NCI-H2029 (cell line): Measurements from ENCODE around the gene WT1.

ENCODE experiments used
- DNase-seq: peaks from one replicate; lab custom pipeline; 2025; lab: John Stamatoyannopoulos, UW

Gene WT1

DNA sequence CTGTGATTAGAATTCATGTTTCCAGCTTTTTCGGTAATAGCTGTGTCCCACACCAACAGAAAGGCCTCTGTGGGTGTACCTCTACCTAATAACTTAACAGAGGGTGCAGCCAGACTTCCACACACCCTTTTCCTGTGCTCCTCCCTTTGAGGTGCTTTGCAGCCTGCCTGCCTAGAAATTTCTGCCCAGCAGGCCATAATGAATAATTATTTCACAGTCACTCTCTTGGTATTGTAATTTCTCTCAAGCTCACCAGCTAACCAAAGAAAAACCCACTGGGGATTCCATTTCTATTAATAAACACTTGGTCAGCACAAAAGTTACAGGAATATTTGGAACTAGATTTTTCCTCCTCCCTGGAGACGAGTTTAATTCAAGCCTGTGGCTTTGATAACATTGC is 13.3 kb downstream of the WT1 start:
- DNase-seq: no peak

DNA sequence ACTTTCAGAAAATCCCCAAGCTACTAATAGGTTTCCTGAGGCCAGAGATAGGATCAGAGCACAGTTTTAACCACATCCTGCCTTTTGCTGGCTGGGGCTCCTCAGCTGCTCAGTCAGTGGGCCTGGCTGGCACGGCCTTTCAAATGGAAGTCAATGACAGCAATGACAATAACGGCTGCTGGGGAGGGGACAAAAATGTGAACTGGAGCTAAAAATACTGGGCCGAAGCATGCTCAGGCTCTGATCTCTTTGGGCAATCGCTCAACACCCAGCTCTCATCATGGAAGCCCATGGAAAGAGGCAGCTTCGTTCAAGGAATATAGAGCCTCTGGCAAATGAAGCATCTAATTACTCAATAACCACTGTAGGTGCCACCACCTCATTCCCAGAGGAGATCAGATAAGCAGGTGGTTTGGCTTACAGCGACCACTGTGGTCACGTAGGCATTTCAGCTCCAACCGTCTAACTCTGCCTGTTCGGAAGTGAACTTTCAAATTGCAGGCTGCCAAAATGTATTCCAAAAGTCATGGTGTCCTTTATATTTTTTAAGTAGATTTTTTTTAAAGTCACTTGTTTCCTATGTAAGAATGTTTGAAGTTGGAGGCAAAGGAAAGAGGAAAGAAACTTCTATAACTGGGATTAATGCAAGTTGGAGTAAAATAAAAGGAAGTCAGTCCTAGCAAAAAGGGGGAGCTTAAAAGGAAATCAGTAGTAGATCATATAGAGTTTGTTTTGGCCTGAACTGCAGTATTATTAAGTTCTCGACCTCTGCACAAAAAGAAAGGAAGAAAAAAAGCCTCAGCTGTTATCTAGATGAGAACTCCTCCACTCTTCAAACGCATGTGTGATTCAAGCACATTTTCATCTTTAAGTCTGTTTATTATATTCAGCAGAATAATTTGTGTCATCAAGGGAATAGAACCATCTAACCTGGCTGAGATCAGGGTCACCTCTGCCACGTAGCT is 14.1 kb downstream of the WT1 start:
- no peak for DNase-seq

DNA sequence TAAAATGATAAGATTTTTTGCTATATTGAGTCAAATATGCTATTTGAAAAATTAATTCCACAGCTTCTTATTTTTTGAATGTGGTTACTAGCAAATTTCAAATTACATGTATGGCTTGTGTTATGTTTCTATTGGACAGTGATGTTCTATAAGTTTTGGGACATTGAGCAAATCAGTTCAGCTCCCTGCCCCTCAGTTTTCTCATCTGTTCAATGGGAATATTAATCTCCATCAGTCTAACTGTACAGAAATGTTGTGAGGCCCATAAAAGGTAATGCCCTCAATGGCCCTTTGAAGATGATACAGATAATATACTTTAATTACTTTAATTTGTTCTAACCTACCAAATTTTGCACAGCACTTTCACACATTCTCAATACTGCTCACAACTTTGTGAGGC is 15.2 kb downstream of the WT1 start:
- no peak for DNase-seq

DNA sequence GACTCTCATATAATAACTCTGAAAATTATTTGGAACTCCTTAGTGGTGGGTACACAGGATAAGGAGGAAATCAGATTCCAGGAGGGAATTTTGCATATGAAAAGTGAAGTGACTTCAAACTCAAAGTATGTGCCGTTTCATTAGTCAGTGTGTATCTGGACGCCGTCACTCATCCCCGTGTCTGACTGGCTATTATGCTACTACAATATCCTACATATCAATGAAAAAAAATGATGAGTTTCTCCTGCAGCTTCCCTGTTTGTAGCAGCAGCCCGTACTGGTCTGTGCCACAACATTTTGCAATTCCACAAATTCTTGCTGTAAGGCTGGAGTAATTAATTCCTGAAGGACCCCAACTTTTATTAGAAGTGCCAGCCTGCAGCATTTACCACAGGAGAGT is 16.5 kb downstream of the WT1 start:
- DNase-seq: no peak

DNA sequence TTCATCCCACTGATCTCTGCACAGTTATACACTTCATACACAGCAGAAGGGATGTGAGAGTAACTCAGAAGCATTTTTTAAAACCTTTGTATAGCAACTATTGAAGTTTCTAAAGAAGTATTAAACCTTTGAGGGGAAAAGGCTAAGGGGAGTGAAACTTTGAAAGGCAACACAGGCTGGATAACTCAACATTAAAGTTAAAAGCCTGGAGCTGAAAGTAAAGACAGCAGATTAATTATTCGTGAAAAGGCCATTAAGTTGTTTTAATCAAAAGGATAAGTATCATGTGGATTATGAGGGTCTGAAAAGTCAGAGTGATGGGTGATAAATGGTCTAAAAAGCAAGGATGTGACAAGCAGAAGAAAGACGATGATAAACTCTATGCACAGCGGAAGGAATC is 17.5 kb downstream of the WT1 start:
- no peak for DNase-seq

DNA sequence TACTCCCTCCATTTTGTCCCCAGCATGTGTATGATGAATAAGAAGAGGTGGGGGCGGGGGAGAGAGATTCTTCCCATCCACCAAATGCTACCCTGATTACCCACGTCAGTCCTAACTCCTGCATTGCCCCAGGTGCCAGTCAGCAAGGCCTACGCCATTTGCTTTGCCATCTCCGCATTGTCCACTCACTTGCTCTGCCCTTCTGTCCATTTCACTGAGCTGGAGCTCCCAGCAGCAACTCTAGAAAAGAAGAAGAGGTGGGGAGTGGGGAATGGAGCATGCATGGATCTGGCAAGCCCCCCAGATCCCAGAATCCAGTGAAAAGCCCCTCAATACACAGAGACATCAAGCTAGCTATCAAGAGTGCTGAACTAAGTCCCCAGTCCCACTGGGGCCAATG is 19.0 kb downstream of the WT1 start:
- DNase-seq: no peak

DNA sequence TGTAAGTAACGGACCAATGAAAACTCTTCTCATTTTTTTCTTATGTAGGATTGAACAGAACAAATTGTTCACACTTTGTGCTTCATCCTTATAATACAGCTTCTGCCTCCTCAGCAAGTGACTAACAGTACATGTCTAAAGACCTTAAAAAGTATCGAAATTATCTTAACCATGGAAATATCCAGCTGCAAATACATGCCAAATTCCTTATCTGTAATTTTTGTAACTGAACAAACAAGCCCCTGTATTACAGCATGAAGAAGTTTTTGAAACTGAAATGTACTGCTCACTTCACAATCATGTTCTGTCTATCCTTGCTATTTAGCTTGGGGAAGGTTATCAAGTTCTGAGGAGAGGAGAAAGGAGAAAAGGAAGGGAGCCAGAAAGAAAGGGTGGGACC is 20.4 kb downstream of the WT1 start:
- DNase-seq: no peak

DNA sequence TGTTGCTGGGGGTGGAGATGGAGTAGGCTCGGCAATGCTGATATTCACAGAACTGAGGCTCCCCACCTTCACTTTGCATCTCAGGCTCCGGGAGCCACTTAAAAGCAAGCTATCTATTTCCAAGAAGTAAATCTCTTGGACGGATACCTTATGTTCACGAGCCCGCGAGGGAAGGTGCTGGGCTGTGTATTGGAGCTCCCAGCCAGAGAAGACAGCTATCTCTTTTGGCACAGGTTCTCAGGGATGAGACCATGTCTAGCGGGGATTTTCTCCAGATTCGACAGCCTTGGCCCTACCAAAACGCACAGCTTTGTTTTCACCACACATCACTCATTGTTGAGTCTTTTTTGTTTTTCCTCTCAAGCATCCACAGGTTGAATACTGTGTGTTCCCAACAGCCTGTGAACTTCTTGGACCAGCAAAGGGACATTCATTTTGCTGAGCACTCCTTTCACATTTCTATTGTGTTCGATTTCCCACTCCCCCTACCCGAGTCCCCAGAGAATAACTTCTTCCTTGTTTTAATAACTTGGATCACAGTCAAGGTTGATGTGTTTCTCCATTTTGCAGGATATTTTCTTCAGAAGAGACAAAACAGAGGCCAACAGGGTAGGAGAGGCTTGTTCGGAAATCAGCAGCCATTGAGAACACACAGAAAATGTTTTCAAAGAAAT is 23.3 kb downstream of the WT1 start:
- DNase-seq: no peak

DNA sequence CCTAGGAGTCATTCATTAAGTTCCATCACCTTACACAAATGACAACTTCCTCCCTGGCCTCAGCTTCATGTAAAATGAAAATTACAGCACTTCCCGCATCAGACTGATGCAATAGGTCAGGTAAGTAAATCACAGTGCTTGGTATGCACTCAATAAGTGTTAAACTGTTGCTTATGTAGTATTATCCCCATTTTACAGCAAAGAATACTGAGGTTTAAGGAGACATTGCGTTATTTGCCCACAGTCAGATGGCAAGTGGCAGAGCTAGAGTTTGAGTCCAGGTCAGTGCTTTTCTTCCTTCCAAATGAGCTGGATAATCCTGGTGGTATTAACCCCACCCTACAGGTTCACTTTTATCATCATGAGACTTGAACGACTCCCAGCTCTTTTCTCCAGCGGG is 29.7 kb downstream of the WT1 start:
- no peak for DNase-seq

DNA sequence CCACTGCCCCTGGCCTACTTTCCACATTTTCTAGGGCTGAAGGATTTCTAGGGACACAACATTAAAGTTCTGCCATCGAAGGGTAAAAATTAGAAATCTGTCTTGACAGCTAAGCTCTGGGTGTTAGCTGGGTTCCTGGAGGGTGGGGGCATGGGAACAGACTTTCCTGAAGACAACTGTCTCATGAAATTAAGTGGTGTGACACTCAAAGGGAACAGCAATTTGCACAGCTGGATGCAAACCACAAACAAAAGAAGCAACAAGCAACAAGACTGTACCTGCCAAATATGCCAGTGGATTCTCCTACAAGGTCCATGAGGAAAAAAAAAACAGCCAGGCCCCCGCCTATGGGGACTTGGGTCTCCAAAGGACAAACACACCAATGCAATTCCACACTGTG is 32.5 kb downstream of the WT1 start:
- DNase-seq: no peak

DNA sequence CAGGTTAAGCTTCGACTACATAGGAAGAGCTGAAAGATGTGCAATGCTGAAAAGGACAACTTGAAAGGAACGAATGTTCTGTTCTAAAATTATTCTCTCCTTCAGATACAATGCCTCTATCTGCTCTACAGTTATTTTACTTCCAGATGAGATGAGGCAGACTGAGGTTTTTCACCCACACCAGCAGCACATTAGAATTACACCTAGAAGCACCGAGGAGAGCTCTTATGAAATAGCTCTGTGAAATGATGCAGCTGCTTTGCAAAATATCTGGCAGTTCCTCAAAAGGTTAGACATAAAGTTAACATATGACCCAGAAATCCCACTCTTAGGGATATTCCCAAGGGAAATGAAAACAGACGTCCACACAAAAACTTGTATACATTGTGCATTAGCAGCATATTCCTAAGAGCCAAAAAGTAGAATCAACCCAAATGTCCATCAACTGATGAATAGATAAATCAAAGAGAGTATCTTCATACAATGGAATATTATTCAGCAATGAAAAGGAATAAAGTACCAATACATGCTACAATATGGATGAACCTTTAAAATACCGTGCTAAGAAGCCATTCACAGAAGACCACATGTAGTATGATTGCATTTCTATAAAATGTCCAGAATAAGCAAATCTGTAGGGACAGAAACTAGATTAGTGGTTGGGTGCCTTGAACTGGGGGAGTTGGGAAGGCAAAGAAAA is 34.5 kb downstream of the WT1 start:
- no peak for DNase-seq

DNA sequence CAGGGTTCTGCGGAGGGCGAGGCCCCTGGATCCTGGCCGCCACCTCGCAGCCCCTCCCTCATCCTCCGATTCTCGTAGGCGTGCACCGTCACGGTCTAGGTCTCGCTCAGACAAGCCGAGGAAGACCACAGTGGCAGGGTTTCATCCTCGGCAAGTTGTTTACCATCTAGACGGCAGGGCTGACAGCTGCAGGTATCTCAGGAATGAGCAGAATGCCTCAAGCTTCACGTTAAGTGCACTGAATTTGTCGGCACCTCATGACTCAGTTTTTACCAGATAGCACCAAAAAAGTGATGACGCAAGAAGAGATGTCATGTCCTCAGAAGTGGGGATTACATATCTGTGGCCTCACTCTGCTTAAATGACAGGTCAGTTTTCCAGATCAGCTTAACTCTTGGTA is 35.1 kb downstream of the WT1 start:
- DNase-seq: no peak

DNA sequence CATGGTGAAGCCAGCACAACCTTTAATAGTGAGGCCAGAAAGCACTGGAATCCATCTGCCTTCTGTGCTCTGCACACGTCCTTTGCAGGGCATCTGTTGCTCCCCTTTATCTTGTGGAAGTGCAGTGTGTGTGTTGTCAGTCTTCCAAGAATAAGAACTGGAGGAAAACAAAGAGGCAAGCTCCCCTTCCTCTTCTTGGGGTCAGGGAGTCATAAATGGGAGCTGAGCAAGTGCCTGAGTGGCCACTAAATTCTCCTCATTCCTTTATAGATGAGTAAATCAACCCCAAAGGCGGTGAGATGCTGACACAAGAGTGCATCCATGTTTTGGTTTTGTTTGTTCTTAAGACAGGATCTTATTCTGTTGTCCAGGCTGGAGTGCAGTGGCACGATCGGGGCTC is 38.3 kb downstream of the WT1 start:
- DNase-seq: no peak

DNA sequence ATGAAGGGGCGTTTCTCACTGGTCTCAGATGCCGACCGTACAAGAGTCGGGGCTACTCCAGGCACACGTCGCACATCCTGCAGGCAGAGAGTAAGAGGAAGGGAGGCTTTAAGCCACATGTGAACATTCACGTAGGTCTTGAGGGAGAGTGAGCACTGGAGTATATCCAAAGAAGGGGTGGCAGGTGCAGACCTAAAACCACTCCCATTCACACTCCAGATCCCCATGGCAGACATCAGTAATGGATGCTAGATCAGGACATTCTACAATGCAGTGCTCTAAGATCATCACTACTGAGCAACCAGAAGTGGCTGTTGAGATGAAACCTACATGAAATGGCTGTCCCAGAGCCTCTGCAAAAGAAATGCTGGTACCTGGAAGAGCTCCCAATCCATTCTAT is 39.0 kb downstream of the WT1 start:
- no peak for DNase-seq

DNA sequence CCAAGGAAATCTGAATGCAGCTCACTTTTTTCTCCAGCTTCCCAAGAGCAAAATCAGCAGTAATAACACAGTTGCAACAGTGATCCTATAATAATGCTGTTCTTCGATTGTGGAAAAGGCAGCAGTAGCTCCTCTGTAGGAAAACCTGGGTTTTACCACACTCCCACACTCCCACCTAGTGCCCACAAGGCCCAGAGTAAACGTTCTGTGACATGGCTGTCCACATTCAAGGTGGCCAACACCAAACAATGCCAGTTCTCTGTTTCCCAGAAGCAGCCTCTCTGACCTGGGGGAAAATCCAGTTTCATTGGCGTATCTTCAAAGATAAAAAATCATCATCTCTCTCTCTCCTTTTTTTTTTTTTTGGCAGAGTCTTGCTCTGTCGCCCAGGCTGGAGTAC is 40.2 kb downstream of the WT1 start:
- no peak for DNase-seq

DNA sequence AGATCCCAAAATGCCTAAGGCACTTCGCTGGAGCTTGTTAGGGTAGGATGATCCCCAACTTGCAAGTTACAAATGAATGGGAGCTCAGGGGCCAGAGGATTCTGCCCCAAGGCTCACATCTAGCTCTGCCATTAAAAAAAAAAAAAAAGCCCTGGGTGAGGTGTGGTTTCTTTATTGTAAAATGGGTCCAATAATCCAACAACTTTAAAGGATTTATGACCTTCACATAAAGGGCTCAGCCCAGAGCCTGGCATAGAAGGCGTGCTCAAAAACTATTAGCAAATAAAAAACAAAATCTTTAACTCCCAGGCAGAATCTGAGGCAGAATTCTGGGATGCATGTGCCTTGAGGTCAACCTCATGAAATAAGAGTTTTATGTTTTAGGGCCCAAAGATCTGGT is 42.5 kb downstream of the WT1 start:
- no peak for DNase-seq

DNA sequence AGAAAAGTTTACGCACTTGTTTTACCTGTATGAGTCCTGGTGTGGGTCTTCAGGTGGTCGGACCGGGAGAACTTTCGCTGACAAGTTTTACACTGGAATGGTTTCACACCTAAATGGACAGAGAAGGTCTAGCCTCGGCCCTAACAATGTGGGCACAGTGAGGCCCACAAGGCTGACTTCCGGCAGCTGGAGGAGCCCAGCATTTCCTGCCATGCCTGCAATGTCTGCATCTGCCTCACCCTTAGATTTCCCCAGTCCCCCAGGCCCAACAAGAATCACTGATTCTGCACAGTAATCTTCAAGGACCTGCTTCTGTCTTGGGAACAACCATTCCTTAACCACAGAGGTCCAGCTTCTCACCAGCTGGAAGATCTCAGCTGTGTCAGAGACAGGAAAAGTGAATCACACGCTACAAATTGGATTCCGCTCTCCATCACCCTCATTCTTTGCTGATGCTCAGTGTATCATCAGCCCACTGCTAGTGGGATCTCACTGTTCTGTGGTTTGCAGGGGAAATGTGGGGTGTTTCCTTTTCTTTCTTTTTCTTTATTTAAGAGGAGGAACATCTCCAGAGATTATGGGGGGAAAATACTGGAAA is 43.3 kb downstream of the WT1 start:
- no peak for DNase-seq

DNA sequence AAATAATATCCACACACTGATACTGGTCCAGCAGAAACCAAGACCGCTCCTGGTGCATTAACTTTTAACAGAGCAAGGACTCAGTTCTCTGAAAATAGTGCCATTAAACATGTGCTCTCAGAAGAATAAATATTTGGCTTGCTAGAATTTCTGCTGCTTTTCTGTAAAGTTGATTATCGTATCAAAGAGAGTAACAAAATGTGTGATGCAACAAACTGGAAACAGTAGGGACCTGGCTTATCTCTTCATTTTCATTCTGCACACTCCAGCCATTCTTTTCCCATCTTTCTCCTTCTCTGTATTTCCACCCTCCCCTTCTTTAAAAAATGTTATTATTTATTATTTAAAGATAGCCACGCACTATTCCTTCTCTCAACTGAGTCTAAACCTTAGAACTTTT is 43.9 kb downstream of the WT1 start:
- no peak for DNase-seq

DNA sequence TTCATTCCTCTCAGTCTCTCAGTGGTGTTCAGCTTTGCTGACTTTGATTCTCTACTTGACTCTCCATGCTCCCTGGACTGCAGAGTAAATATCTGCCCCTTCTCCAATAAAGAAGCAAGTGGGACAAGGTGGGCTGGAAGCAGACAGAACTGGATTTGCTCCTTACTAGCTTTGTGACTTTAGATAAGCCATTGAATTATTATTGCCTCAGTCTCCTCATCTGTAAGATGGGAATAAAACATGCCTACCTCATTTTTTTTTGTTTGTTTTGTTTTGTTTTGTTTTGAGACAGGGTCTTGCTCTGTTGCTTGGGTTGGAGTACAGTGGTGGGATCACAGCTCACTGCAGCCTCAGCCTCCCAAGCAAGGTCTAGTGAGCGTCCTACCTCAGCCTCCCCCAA is 44.6 kb downstream of the WT1 start:
- no peak for DNase-seq

DNA sequence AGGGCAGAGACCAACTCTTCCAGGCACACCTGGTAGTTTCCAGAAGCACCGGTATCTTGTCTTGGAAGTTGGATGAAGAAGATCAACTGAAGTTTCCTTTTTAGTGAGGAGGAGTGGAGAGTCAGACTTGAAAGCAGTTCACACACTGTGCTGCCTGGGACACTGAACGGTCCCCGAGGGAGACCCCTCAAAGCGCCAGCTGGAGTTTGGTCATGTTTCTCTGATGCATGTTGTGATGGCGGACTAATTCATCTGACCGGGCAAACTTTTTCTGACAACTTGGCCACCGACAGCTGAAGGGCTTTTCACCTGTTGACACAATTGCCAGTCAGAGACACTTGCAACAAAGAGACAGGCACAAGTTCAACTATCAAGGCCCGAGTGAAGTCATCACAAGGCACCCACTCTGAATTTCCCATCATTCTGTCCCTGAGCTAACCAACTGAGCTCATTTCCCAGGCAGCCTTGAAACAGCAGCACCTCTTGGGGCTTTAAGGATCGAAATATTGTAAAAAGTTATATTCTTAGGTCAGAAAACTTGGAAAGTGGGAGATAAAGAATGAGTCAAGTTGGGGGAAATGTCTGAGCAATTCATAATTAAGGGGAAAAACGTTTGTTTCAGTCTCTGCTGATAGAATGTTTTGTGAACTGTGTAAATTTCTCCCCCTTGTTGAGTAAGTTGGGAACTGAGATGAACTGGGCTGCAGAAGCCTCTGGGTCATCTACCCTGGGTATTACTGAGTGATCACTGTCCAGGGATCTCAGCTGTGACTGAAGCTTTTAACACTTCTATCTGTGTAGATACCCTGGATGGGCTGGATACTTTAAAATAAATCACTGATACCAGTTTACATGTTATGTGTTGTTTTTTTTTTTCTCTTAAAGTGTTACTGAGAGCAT is 46.2 kb downstream of the WT1 start:
- DNase-seq: no peak

DNA sequence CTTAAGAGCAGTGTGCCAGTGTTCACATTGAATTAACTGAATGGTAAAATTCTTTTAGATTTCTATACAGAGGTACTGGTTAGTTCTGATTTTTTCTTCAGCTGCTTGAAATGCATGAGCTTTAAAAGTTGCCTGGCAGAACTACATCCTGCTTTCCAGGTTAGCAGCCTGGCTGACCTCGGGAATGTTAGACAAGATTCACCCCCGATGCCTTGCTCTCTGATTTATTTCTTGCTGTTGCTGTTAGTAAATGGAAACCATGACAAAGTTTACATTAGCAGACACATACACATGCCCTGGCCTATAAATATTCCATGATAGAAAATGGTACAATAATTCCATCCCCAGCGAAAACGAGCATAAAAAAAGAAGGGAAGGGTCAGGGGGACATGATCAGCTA is 47.0 kb downstream of the WT1 start:
- DNase-seq: no peak

DNA sequence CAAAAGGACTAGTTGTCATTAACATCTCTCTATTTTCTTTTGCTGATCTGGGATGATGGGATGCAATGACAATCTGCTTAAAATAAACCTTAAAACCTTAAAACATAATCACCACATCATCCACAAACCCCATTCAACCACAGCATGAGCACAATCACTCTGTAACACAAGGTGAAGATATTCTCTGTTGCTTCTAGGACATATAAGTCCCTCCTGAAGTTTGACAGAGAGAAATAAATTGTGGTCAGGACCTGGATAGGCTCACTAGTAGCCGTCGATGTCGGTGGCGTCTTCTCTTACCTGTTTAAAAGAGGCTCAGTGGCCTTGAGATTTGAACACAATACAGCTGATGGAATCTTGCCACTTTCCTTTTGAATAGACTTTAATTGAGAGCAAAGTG is 47.9 kb downstream of the WT1 start:
- DNase-seq: no peak
